GM12878 (cell line): Measurements from ENCODE around the gene AGGF1. TPM values are rescaled to one million over a fixed set of nuclear protein-coding genes. Genes with fewer than 3 reads are reported as not detected.

Experiments used
- ATAC-seq: fragments of 200-7000 bp; cut with Tn5 transposase; 3 replicates; pipeline ENCODE4 v1.9.1; 2020; ENCODE audit warnings: mild to moderate bottlenecking, moderate library complexity
- BruUV-seq: library from RNA; stranded (reverse); fragments of 400-500 nt; replicated peaks from 2 replicates; lab custom pipeline; 2021; lab: Mats Ljungman, UMichigan
- CTCF ChIA-PET: fragments of 300-600 bp; sonication (Branson Sonifier 250); formaldehyde crosslinking; extraction: SDS; loops from one replicate; lab custom pipeline; 2021; ENCODE audit warnings: inconsistent platforms; lab: Yijun Ruan, JAX
- POLR2A ChIA-PET: fragments of 350-600 bp; formaldehyde crosslinking; extraction: SDS; loops from one replicate; lab custom pipeline; 2021; ENCODE audit warnings: inconsistent platforms; lab: Charles Lee
- RAD21 ChIA-PET: fragments of 300-600 bp; sonication (Branson Sonifier 250); formaldehyde crosslinking; loops from one replicate; lab custom pipeline; 2023; ENCODE audit warnings: antibody characterized with exemption; ENCODE audit not compliant: unreplicated experiment; lab: Charles Lee
- SMC1A ChIA-PET: fragments of 300-600 bp; sonication (Branson Sonifier 250); formaldehyde crosslinking; loops from one replicate; lab custom pipeline; 2023; ENCODE audit not compliant: unreplicated experiment, uncharacterized antibody; lab: Charles Lee
- DNase-seq: peaks from one replicate; pipeline ENCODE4 v3.0.0-alpha.2; 2011; ENCODE audit warnings: low read depth, low spot score
- FAIRE-seq: peaks from 3 replicates; lab custom pipeline; 2011; peaks lifted over from hg19 to GRCh38; lab: Jason Lieb, UNC
- H2AFZ ChIP-seq: 2 replicates; pipeline ENCODE4 v1.6.0; 2011; ENCODE audit warnings: low read depth, low read length, control low read depth; ENCODE audit not compliant: control insufficient read depth
- H3K27ac ChIP-seq: 2 replicates; pipeline ENCODE4 v1.5.1; 2011; ENCODE audit warnings: control low read depth; ENCODE audit not compliant: control insufficient read depth, insufficient read depth
- H3K27me3 ChIP-seq, 2 experiments: replicated peaks in 1 of 2; 2 replicates each; pipeline versions ENCODE4 v1.6.0 to v1.6.1; 2011; ENCODE audit warnings: low read length in 1 of 2; ENCODE audit not compliant: control insufficient read depth in 2 of 2, insufficient read depth in 2 of 2
- H3K36me3 ChIP-seq, 2 experiments: 2 replicates each; pipeline ENCODE4 v1.5.1; 2011; ENCODE audit warnings: low read length in 1 of 2; ENCODE audit not compliant: control insufficient read depth in 2 of 2, insufficient read depth in 2 of 2
- H3K4me1 ChIP-seq: 2 replicates; pipeline ENCODE4 v1.6.1; 2011; ENCODE audit warnings: mild to moderate bottlenecking, low read length, moderate library complexity, mixed read lengths; ENCODE audit not compliant: control insufficient read depth, insufficient read depth
- H3K4me2 ChIP-seq: 2 replicates; pipeline ENCODE4 v1.6.0; 2011; ENCODE audit warnings: control low read depth; ENCODE audit not compliant: control insufficient read depth, insufficient read depth
- H3K4me3 ChIP-seq: fragments of 200-600 bp; sonication (generic); 2 replicates; pipeline ENCODE4 v1.5.1; 2016
- H3K79me2 ChIP-seq: 2 replicates; pipeline ENCODE4 v1.6.0; 2011; ENCODE audit warnings: low read length; ENCODE audit not compliant: control insufficient read depth, insufficient read depth
- H3K9ac ChIP-seq: 2 replicates; pipeline ENCODE4 v1.8.0; 2011; ENCODE audit warnings: low read length, control low read depth, mixed read lengths; ENCODE audit not compliant: control insufficient read depth, insufficient read depth
- H3K9me3 ChIP-seq: replicated peaks from 3 replicates; pipeline ENCODE4 v1.5.1; 2011; ENCODE audit warnings: mild to moderate bottlenecking, low read length; ENCODE audit not compliant: control insufficient read depth, insufficient read depth
- H4K20me1 ChIP-seq: 2 replicates; pipeline ENCODE4 v1.6.0; 2011; ENCODE audit not compliant: control insufficient read depth, insufficient read depth
- ATF3 ChIP-seq: IDR thresholded peaks from 2 replicates; pipeline ENCODE4 v1.6.1; 2011; ENCODE audit warnings: low read depth, mild to moderate bottlenecking, low read length, moderate library complexity, borderline replicate concordance; ENCODE audit errors: extremely low read depth
- EP300 ChIP-seq, 2 experiments: fragments of 150-350 bp in 1 of 2; IDR thresholded peaks; 2 replicates each; pipeline ENCODE4 v1.6.1; 2011 to 2012; ENCODE audit warnings: low read depth in 2 of 2, low read length in 2 of 2, borderline replicate concordance in 1 of 2, improper control_type of control experiment in 1 of 2, inconsistent platforms in 1 of 2; ENCODE audit not compliant: control insufficient read depth in 1 of 2
- ETV6 ChIP-seq, 2 experiments: fragments of 450-650 bp in 1 of 2; IDR thresholded peaks in 1 of 2; conservative IDR thresholded peaks in 1 of 2; 2 replicates each; pipeline ENCODE4 v1.6.1; 2014; ENCODE audit warnings: antibody characterized with exemption in 1 of 2, borderline replicate concordance in 1 of 2, low read depth in 1 of 2, mild to moderate bottlenecking in 1 of 2, moderate library complexity in 1 of 2
- JUND ChIP-seq: IDR thresholded peaks from 2 replicates; pipeline ENCODE4 v1.6.1; 2012; ENCODE audit warnings: low read depth, mild to moderate bottlenecking, low read length, improper control_type of control experiment, moderate library complexity
- MYC ChIP-seq: IDR thresholded peaks from 2 replicates; pipeline ENCODE4 v1.6.1; 2011; ENCODE audit warnings: mild to moderate bottlenecking, low read length, moderate library complexity, inconsistent platforms; ENCODE audit not compliant: insufficient read depth, insufficient replicate concordance, insufficient read length, severe bottlenecking
- NRF1 ChIP-seq: conservative IDR thresholded peaks from 2 replicates; pipeline ENCODE4 v1.6.1; 2011; ENCODE audit warnings: mild to moderate bottlenecking, low read depth, low read length, improper control_type of control experiment
- TARDBP ChIP-seq: IDR thresholded peaks from 2 replicates; pipeline ENCODE4 v1.6.1; 2016; ENCODE audit warnings: borderline replicate concordance
- TBL1XR1 ChIP-seq: IDR thresholded peaks from 2 replicates; pipeline ENCODE4 v1.6.1; 2012; ENCODE audit warnings: low read depth, low read length, improper control_type of control experiment
- ZBTB40 ChIP-seq: fragments of 450-650 bp; IDR thresholded peaks from 2 replicates; pipeline ENCODE4 v1.6.1; 2016; ENCODE audit warnings: mild to moderate bottlenecking, moderate library complexity, borderline replicate concordance
- ZNF274 ChIP-seq: IDR thresholded peaks from one replicate; pipeline ENCODE4 v1.8.0; 2011; ENCODE audit not compliant: insufficient read length, insufficient read depth
- ZNF687 ChIP-seq: fragments of 450-650 bp; IDR thresholded peaks from 2 replicates; pipeline ENCODE4 v1.6.1; 2017; ENCODE audit warnings: mild to moderate bottlenecking, moderate library complexity
- WGBS: methylation state at CpG from one replicate; pipeline ENCODE4 v1.1.6; 2016; ENCODE audit warnings: low lambda C conversion rate; ENCODE audit not compliant: insufficient replicate concordance, insufficient coverage; ENCODE audit errors: missing lambda C conversion rate; 5-methylcytosine and 5-hydroxymethylcytosine counted together
- in situ Hi-C: fragments of 300-500 bp; cut with MboI; formaldehyde crosslinking; loops from 9 replicates; pipeline ENCODE4 v1.14.3; 2018; ENCODE audit warnings: mixed read lengths
- intact Hi-C: fragments of 100-400 bp; cut with micrococcal nuclease; formaldehyde crosslinking; loops from one replicate; pipeline ENCODE4 v1.14.2; 2022; ENCODE audit not compliant: unreplicated experiment
- polyA plus RNA-seq, 11 experiments: library from polyadenylated mRNA; depleted of rRNA in 4 of 11; unstranded in 6 of 11; stranded (reverse) in 5 of 11; fragments of >200 nt; fragmentation: Nextera tagmentation in 4 of 11; fragmentation: Illumina TruSeq in 1 of 11; extraction: Ambion mirVana in 4 of 11; extraction: Trizol in 1 of 11; gene quantifications; 1 replicate in 1 of 11; 2 replicates in 10 of 11; pipeline versions ENCODE4 v1.2.1 to v1.2.3, GENCODE V29; 2011 to 2016; ENCODE audit warnings: inconsistent platforms in 2 of 11, missing spikeins in 2 of 11, low read depth in 1 of 11
- total RNA-seq, 4 experiments: library from RNA; depleted of rRNA in 3 of 4; stranded (reverse); fragments of >200 nt in 3 of 4; fragmentation: Illumina TruSeq in 1 of 4; extraction: Trizol in 1 of 4; gene quantifications; 2 replicates each; pipeline versions ENCODE4 v1.2.1 to v1.2.3, GENCODE V29; 2013 to 2021

AGGF1 gene
- total and polyA plus RNA-seq, 10 of the 15 experiments (the other 5 are each of a cell fraction or from before 2014, with no cell fraction given), result 7.3 to 43.4 (median 20.2) TPM

- ChIA-PET CTCF (interaction anchor here (0.6 to 2.5 kb wide), 5 partner anchors 14 to 69 kb away, joined by 3 to 7 read pairs (median 4); partner anchors contain the start of gene ZBED3), SMC1A (interaction anchor here (1.3 to 3.3 kb wide), 4 partner anchors 14 to 43 kb away, joined by 3 to 9 read pairs (median 6); no protein-coding TSS in a partner anchor), RAD21 (interaction anchor here (0.8 to 1.6 kb wide), 3 partner anchors 15 to 41 kb away, joined by 3 to 9 read pairs (median 4); partner anchors contain the start of gene ZBED3), POLR2A (interaction anchor here (1.0 to 1.1 kb wide), 2 partner anchors 277 to 324 kb away, joined by 3 read pairs; no protein-coding TSS in a partner anchor)
- FAIRE-seq (no peak), ATAC-seq (peak; percentile 92), DNase-seq (no peak)
- in situ Hi-C loops (no loop called here), intact Hi-C loops (no loop called here)
- BruUV-seq, result no TSS peak
- H3K4me3 ChIP-seq, result no peak overlapping the region
- H3K9me3 ChIP-seq, result no peaks in the 10 kb centered on the region; the same call in 2 of the 3 replicates
- H3K27ac ChIP-seq, result no peak overlapping the region
- no peak overlapping the region for H3K4me2 ChIP-seq
- WGBS, result 10% methylated on average over 7 of the region's 7 CpGs
- no peak overlapping the region for H2AFZ ChIP-seq
- H3K4me1 ChIP-seq, result no peaks in the 10 kb centered on the region
- H4K20me1 ChIP-seq, result no peaks in the 10 kb centered on the region
- H3K27me3 ChIP-seq, result no peaks in the 10 kb centered on the region
- H3K9ac ChIP-seq, result no peak overlapping the region
- no peaks in the 10 kb centered on the region for H3K79me2 ChIP-seq
- H3K36me3 ChIP-seq, result no peaks in the 10 kb centered on the region
- TF ChIP-seq ATF3 (no peak), NRF1 (no peak), TBL1XR1 (no peak), EP300 (IDR thresholded peaks at IDR 0.05; ENCODE audit: borderline replicate concordance in 1 of 2, control insufficient read depth in 1 of 2, low read depth in 2 of 2, low read length in 2 of 2) (no peak), TARDBP (no peak), ZNF687 (no peak), ZNF274 (no peak), JUND (no peak), ZBTB40 (no peak), MYC (no peak), ETV6 (conservative IDR thresholded peaks at IDR 0.05 in 1 of 2, IDR thresholded peaks at IDR 0.05 in 1 of 2; ENCODE audit: borderline replicate concordance in 1 of 2, low read depth in 1 of 2) (no peak)
Measured at GRCh38 chr5:77102549-77102948, 72.3 kb downstream of the AGGF1 start.
